HEK293T (cell line): ENCODE data around the gene EDIL3.
"Not testable (repeated sequence)": the region's sequence is repeated elsewhere in the genome, so short reads cannot be mapped to it uniquely, and the experiment has no call there.

Experiments
- CTCF ChIA-PET: fragments of 350-600 bp; formaldehyde crosslinking; extraction: SDS; loops from one replicate; lab custom pipeline; 2021; ENCODE audit warnings: antibody characterized with exemption, inconsistent platforms; lab: Yijun Ruan, JAX
- POLR2A ChIA-PET: fragments of 350-600 bp; formaldehyde crosslinking; extraction: SDS; loops from one replicate; lab custom pipeline; 2020; ENCODE audit warnings: antibody characterized with exemption, inconsistent platforms; lab: Yijun Ruan, JAX
- DNase-seq: peaks from one replicate; pipeline ENCODE4 v3.0.0; 2012; ENCODE audit warnings: mixed read lengths; ENCODE audit errors: extremely low spot score
- ARNT ChIP-seq: fragments of 450-650 bp; IDR thresholded peaks from 2 replicates; pipeline ENCODE4 v1.6.1; 2017; ENCODE audit warnings: mild to moderate bottlenecking
- BHLHE40 ChIP-seq: fragments of 450-650 bp; IDR thresholded peaks from 2 replicates; pipeline ENCODE4 v1.6.1; 2016; ENCODE audit warnings: mild to moderate bottlenecking, moderate library complexity, borderline replicate concordance
- CTBP1 ChIP-seq: fragments of 450-650 bp; IDR thresholded peaks from 2 replicates; pipeline ENCODE4 v1.6.1; 2016; ENCODE audit warnings: borderline replicate concordance
- ELF4 ChIP-seq: fragments of 450-650 bp; IDR thresholded peaks from 2 replicates; pipeline ENCODE4 v1.6.1; 2017; ENCODE audit warnings: antibody characterized with exemption
- FOXA1 ChIP-seq: fragments of 450-650 bp; IDR thresholded peaks from 2 replicates; pipeline ENCODE4 v1.6.1; 2016; ENCODE audit warnings: mild to moderate bottlenecking
- FOXK2 ChIP-seq: fragments of 450-650 bp; IDR thresholded peaks from 2 replicates; pipeline ENCODE4 v1.6.1; 2016; ENCODE audit warnings: mild to moderate bottlenecking
- FOXM1 ChIP-seq: fragments of 450-650 bp; IDR thresholded peaks from 2 replicates; pipeline ENCODE4 v1.6.1; 2017; ENCODE audit warnings: mild to moderate bottlenecking, borderline replicate concordance
- HDGF ChIP-seq: fragments of 450-650 bp; IDR thresholded peaks from 2 replicates; pipeline ENCODE4 v1.6.1; 2017; ENCODE audit warnings: antibody characterized with exemption, borderline replicate concordance
- L3MBTL2 ChIP-seq: fragments of 450-650 bp; conservative IDR thresholded peaks from 2 replicates; pipeline ENCODE4 v1.6.1; 2016; ENCODE audit warnings: mild to moderate bottlenecking
- LEF1 ChIP-seq: fragments of 450-650 bp; IDR thresholded peaks from 2 replicates; pipeline ENCODE4 v1.6.1; 2017; ENCODE audit warnings: mild to moderate bottlenecking, borderline replicate concordance
- NFRKB ChIP-seq: fragments of 450-650 bp; IDR thresholded peaks from 2 replicates; pipeline ENCODE4 v1.6.1; 2016; ENCODE audit warnings: mild to moderate bottlenecking, moderate library complexity
- SP1 ChIP-seq: fragments of 450-650 bp; IDR thresholded peaks from 2 replicates; pipeline ENCODE4 v1.6.1; 2017
- SUZ12 ChIP-seq: fragments of 450-650 bp; IDR thresholded peaks from 2 replicates; pipeline ENCODE4 v1.6.1; 2016; ENCODE audit warnings: mild to moderate bottlenecking
- TARDBP ChIP-seq: fragments of 450-650 bp; IDR thresholded peaks from 2 replicates; pipeline ENCODE4 v1.6.1; 2016
- ZNF384 ChIP-seq: fragments of 450-650 bp; IDR thresholded peaks from 2 replicates; pipeline ENCODE4 v1.6.1; 2016
- TF ChIP-seq, protein P1 (sequence below): fragments of 450-650 bp; IDR thresholded peaks from 2 replicates; pipeline ENCODE4 v1.6.1; 2016

Gene EDIL3

DNA sequence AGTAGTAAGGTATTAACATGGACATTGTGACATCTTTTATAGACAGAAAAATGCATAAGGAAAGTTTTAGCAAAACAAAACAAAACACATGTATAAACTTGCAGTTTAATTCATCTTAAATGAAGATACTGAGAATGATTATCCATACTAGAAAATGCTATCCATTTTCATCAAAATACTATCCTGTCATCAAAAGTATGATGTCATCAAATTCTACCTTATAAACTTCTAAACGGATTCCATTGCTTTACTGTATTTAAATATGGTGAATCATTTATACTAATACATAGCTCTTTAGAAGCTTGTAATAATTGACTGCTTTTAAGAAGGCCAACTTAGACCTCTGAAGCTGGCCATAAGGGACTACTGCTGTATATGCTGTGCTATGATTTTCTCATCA is 221.0 kb downstream of the EDIL3 start:
- TF ChIP-seq FOXM1 (no peak), ELF4 (no peak), HDGF (no peak), LEF1 (no peak), TARDBP (no peak), NFRKB (no peak), FOXA1 (no peak), BHLHE40 (no peak)
- TF ChIP-seq, protein P1, sequence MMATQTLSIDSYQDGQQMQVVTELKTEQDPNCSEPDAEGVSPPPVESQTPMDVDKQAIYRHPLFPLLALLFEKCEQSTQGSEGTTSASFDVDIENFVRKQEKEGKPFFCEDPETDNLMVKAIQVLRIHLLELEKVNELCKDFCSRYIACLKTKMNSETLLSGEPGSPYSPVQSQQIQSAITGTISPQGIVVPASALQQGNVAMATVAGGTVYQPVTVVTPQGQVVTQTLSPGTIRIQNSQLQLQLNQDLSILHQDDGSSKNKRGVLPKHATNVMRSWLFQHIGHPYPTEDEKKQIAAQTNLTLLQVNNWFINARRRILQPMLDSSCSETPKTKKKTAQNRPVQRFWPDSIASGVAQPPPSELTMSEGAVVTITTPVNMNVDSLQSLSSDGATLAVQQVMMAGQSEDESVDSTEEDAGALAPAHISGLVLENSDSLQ: no peak

DNA sequence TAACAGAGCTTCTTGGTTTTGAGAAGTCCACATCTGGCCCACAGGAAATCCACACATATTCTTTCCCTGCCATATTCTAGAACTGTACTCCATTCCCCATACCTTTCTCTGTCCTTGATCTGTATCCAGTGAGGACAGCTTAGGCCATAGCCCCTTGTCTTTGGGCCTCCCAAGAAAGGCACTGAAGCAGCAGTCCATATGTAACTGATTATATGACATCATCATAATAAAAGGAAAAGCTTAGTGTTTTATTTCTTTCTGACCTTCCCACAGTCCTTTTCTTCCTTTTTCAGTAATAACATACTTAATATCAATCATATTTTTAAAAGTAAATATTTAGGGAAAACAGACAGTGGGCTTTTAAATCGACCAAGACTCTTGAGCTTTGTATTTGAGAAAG is 222.0 kb downstream of the EDIL3 start:
- no peak for TF ChIP-seq ELF4
- no peak for TF ChIP-seq SUZ12
- no peak for TF ChIP-seq ARNT
- no peak for TF ChIP-seq LEF1
- TF ChIP-seq FOXA1: no peak
- TF ChIP-seq CTBP1: no peak
- TF ChIP-seq, protein P1: no peak
- TF ChIP-seq SP1: no peak
- TF ChIP-seq L3MBTL2: no peak
- TF ChIP-seq FOXM1: no peak
- TF ChIP-seq FOXK2: no peak
- no peak for TF ChIP-seq BHLHE40
- TF ChIP-seq NFRKB: no peak
- TF ChIP-seq TARDBP: no peak
- TF ChIP-seq HDGF: no peak
- no peak for TF ChIP-seq ZNF384
- ChIA-PET POLR2A (no interaction called here), CTCF (no interaction called here)
- no peak for DNase-seq

More for the DNA sequence above, 221.0 kb downstream of the EDIL3 start:
- CTCF ChIA-PET: no interaction called here
- DNase-seq: no peak
- POLR2A ChIA-PET: no interaction called here

- DNase-seq, CTCF ChIA-PET, POLR2A ChIA-PET: not testable (repeated sequence)
Observed at GRCh38 chr5:84160650-84161049, 224.0 kb downstream of the EDIL3 start.

DNA sequence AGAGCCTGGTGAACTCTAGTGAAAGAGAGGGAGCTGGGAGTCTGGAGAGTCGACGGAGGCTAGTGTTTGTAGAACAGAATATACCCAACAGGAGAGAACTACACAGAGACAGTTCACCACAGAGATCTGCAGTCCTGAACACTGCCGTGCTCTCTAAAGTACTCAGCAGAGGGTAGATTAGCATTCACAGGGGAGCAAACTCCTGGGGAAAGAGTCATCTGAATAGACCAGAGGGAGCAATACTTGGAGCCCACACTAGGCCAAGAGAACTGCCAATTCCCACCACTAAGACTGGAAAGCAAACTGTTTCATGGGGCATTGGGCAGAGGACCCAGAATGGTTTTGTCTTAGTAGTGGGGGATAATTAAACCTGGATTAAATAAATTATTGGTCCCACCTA is 235.6 kb downstream of the EDIL3 start:
- CTCF ChIA-PET: no interaction called here
- no peak for DNase-seq
- TF ChIP-seq CTBP1: no peak
- no peak for TF ChIP-seq TARDBP
- no peak for TF ChIP-seq FOXK2
- TF ChIP-seq SUZ12: no peak
- no peak for TF ChIP-seq L3MBTL2
- no peak for TF ChIP-seq FOXA1
- TF ChIP-seq LEF1: no peak
- no peak for TF ChIP-seq ZNF384
- no peak for TF ChIP-seq SP1
- TF ChIP-seq BHLHE40: no peak
- no peak for TF ChIP-seq ARNT
- no peak for TF ChIP-seq ELF4
- no peak for TF ChIP-seq FOXM1
- no peak for TF ChIP-seq NFRKB
- TF ChIP-seq, protein P1: no peak

DNA sequence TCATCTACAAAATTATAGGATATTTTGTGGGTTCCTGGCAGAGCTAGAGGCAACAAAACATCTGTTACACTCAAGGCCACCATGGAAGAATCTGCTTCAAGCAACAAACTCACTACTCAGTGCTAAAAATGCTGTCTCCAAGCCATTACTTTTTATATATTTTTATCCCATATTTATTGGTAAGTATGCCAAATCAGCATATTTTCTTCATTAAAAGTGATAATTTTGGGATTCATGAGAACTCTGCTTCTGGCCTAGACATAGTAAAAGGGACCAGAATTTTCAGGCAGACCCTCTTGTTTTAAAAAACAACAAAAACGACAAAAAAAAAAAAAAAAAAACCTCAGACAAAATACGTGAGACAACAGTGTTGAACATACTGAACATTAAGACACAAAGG is 236.0 kb downstream of the EDIL3 start:
- no peak for DNase-seq
- TF ChIP-seq ARNT (no peak), TARDBP (no peak), SUZ12 (no peak), ELF4 (no peak), CTBP1 (no peak), L3MBTL2 (no peak), SP1 (no peak), BHLHE40 (no peak), FOXK2 (no peak), HDGF (no peak)
- TF ChIP-seq, protein P1: no peak
- ChIA-PET POLR2A (no interaction called here), CTCF (no interaction called here)

More for the DNA sequence above, 235.6 kb downstream of the EDIL3 start:
- POLR2A ChIA-PET: no interaction called here

GRCh38 chr5:84137541-84137940 is 247.1 kb downstream of the EDIL3 start:
- no peak for DNase-seq
- POLR2A ChIA-PET: no interaction called here
- TF ChIP-seq BHLHE40 (no peak), SUZ12 (no peak), LEF1 (no peak), FOXA1 (no peak), FOXM1 (no peak), SP1 (no peak), FOXK2 (no peak)
- CTCF ChIA-PET: no interaction called here

DNA sequence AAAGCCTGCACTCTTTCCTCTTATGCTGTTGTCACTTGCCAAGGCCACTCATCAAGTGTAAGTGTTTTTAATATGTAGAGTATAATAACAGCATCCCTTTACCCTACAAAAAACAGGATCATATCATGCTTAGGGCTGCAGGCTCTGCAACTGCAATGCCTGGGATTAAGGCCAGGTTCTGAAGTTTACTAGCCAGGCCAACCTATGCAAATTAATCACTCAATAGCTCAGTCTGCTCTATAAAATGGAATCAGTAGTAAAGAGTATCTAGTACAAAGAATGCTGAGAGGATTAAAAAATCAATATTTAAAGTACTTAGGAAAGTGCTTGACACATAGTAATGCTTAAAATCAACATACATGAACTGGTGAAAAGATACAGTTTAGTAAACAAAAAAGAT is 253.3 kb downstream of the EDIL3 start:
- POLR2A ChIA-PET: no interaction called here
- TF ChIP-seq BHLHE40 (no peak), SP1 (no peak), NFRKB (no peak), FOXM1 (no peak), L3MBTL2 (no peak), FOXK2 (no peak), FOXA1 (no peak), ARNT (no peak), ELF4 (no peak), SUZ12 (no peak), CTBP1 (no peak), HDGF (no peak)
- TF ChIP-seq, protein P1: no peak
- CTCF ChIA-PET: no interaction called here
- no peak for DNase-seq
